IPS-18c (cell line): ENCODE data around the gene INPP5E.
"Not testable (repeated sequence)": the region's sequence is repeated elsewhere in the genome, so short reads cannot be mapped to it uniquely, and the experiment has no call there.

Source experiments
- H3K4me3 ChIP-seq: 2 replicates; pipeline ENCODE4 v1.7.0; 2013; ENCODE audit warnings: low read depth, mild to moderate bottlenecking, low read length, moderate library complexity; ENCODE audit not compliant: insufficient read depth
- H3K9me3 ChIP-seq: one replicate; pipeline ENCODE4 v1.6.1; 2013; ENCODE audit warnings: mild to moderate bottlenecking, low read length, moderate library complexity; ENCODE audit not compliant: control insufficient read depth, insufficient read depth

Gene INPP5E

DNA sequence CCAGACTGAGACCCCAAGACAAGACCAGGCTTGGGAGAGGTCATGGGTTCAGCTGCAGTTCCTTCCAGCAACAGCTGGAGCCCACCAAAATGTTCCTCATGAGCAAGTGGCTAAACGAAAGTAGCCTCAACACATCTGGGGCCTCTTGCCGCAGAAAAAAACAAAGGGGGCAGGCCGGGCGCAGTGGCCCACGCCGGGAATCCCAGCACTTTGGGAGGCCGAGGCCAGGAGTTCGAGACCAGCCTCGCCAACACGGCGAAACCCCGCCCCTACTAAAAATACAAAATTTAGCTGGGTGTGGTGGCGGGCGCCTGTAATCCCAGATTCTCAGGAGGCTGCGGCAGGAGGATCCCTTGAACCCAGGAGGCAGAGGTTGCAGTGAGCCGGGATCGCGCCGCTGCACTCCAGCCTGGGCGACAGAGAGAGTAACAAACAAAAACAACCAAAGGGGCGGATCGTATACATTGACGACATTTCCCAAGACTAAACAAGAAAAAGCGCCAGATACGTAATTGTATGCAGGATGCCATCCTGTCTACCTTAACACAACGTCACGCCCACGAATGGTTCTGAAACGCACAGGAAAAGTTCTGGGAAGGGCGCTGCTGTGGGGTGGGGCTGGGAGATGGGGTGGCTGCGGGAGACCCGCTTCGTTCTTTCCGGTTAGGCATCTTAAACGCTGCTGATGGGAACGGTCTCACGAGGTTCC lies 1.7 kb downstream of the INPP5E start:
- peak overlapping the region; percentile 75 for H3K4me3 ChIP-seq
- H3K9me3 ChIP-seq, result no peaks in the 10 kb centered on the region

GRCh38 chr9:136437430-136437829 lies 2.2 kb downstream of the INPP5E start:
- H3K4me3 ChIP-seq, result peak overlapping the region; percentile 20

GRCh38 chr9:136436055-136436634 lies 3.5 kb downstream of the INPP5E start:
- Histone ChIP-seq H3K4me3 (no peak overlapping the region), H3K9me3 (no peaks in the 10 kb centered on the region)

More at GRCh38 chr9:136437430-136437829, 2.2 kb downstream of the INPP5E start:
- H3K9me3 ChIP-seq, result no peaks in the 10 kb centered on the region

GRCh38 chr9:136434580-136435169 lies 5.0 kb downstream of the INPP5E start:
- Histone ChIP-seq H3K4me3 (no peak overlapping the region), H3K9me3 (no peaks in the 10 kb centered on the region)

GRCh38 chr9:136433849-136434579 lies 5.6 kb downstream of the INPP5E start:
- Histone ChIP-seq H3K4me3 (no peak overlapping the region), H3K9me3 (no peaks in the 10 kb centered on the region)

- Histone ChIP-seq H3K9me3 (no peaks in the 10 kb centered on the region), H3K4me3 (no peak overlapping the region)
Measured at GRCh38 chr9:136433043-136433715, 6.5 kb downstream of the INPP5E start.

- Histone ChIP-seq H3K4me3 (no peak overlapping the region), H3K9me3 (no peaks in the 10 kb centered on the region)
Measured at GRCh38 chr9:136432591-136432990, 7.1 kb downstream of the INPP5E start.

DNA sequence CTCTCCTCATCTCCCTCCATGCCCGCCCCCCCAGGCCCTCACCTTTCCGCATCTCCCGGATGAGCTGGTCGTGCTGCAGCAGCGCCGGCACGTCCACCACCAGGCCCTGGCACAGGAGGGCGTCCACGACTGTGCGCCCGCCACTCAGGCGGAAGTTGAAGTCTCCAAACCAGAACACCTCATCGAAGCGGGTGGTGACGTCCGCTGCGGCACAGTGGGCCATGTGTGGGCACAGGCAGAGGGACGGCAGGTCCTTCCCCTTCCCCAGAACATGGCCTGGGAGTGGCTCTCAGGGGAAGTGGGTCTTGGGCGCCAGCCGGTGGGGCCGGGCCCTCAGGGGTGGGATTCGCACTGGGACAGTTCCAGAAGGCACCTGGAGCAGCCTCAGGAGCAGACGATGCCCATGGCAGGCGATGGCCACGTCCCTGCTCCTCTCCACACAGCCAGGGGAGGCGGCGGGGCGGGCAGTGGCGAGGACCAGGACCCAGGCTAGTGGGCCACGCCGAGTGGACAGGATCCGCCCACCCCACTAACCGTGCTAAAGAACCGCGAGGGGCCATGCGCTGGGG lies 7.8 kb downstream of the INPP5E start:
- no peak overlapping the region for H3K4me3 ChIP-seq
- H3K9me3 ChIP-seq, result no peaks in the 10 kb centered on the region

DNA sequence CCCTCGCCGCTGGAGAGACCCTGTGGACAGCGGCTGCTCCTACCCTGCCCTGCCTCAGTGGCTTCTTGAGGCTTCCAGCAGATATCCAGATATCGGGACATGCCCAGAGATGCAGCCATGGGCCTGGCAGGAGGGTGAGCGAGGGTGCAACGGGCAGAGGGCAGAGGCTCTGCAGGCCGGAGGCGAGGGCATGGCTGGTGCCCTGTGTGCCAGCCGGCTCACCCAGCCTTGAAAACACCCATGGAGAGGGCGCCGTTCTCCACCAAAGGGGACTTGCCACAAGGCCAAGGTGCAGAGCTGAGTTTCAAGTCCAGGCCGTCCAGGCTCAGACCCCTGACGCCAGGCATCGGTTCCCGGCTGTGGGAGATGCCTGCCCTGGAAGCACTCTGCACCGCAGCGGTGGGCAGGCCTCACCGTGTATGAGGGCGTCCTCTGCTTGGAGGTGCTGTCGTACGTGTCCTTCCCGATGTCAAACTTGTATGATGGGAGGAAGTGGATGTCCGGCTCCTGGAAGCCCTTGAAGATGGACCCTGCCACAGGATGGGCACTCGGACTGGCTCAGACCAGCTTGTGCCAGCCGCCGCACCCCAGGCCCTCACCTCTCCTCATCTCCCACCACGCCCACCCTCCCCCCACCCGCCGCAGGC lies 8.9 kb downstream of the INPP5E start:
- Histone ChIP-seq H3K9me3 (no peaks in the 10 kb centered on the region), H3K4me3 (no peak overlapping the region)

- Histone ChIP-seq H3K9me3 (no peaks in the 10 kb centered on the region), H3K4me3 (no peak overlapping the region)
Measured at GRCh38 chr9:136429683-136430491, 9.8 kb downstream of the INPP5E start.

DNA sequence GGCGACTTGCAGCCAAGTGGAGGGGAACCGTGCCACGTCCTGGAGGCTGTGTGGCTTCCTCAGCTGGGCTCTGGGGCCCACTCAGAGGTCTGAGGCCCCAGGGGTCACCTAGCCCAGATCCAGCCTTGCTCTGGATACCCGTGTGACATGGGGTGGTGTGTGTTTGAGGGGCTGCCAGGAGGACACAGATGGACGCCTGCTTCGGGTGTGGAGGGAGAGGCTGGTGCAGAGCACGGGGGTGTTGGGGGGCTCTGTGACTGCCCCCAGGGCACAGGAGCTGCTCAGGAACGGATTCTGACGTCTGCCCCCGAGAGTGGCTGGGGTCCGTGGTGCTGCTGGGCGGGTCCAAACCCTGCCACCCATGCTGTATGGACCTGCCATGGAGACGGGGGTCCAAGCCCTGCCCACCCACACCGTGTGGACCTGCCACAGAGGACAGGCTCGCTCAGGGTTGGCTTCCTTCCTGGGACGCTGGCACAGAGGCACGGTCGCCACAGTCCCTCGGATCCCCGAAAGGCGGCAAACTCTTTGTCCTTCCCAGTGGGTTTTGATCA lies 10.5 kb downstream of the INPP5E start:
- H3K9me3 ChIP-seq, result no peaks in the 10 kb centered on the region
- H3K4me3 ChIP-seq, result no peak overlapping the region

- Histone ChIP-seq H3K9me3 (no peaks in the 10 kb centered on the region), H3K4me3 (no peak overlapping the region)
Measured at GRCh38 chr9:136426787-136427186, 12.9 kb downstream of the INPP5E start.

- not testable (repeated sequence) for H3K4me3 ChIP-seq, H3K9me3 ChIP-seq
Measured at GRCh38 chr9:136425367-136425766, 14.3 kb downstream of the INPP5E start.

- no peak overlapping the region for H3K4me3 ChIP-seq
- no peaks in the 10 kb centered on the region for H3K9me3 ChIP-seq
Measured at GRCh38 chr9:136424750-136425362, 14.8 kb downstream of the INPP5E start.

DNA sequence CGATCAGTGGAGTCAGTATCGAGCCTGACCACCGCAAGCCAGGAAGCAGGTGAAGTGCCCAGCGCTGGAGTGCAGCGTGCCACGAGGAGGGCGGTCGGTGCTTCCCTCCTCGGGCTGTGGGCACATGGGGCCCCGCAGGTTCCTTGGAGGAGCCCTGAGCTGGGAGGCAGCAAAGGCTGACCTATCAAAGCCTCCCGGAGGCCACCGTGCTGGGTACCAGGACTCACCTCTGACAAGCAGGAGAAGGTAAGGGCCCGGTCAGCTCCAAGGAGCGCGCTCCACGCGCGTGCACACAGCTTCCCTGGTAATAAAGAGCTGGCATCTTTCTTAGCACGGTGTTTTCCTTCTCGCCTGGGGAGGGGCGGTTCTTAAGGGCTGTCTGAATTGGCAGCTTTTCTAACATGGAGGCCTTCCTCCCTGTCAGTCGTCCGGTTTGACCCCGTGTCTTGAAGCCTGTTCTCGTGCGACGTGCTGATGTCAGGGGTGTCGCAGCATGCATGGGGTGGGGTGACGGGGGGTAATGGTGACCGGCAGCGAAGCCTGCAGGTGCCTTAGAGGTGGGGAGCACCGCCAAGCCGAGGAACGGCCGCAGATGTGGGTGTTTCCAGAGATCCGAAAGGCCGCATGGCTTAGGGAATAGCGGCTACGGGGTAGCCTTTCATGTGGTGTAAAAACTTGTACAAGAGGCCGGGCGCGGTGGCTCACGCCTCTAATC lies 16.1 kb downstream of the INPP5E start:
- Histone ChIP-seq H3K4me3 (no peak overlapping the region), H3K9me3 (no peaks in the 10 kb centered on the region)
